AG04450 (cell line): ENCODE measurements around the gene ATP5PD. TPM values are rescaled to one million over a fixed set of nuclear protein-coding genes. Genes with fewer than 3 reads are reported as not detected.

ENCODE experiments used
- CTCF ChIA-PET: fragments of 300-600, 350-600 bp; formaldehyde crosslinking; extraction: SDS; loops from one replicate; lab custom pipeline; 2022; ENCODE audit warnings: antibody characterized with exemption, inconsistent platforms; lab: Charles Lee
- POLR2A ChIA-PET: fragments of 350-600 bp; formaldehyde crosslinking; extraction: SDS; loops from one replicate; lab custom pipeline; 2021; ENCODE audit warnings: antibody characterized with exemption, inconsistent platforms; lab: Yijun Ruan, JAX
- DNase-seq: peaks from one replicate; pipeline ENCODE4 v3.0.0-alpha.2; 2011; ENCODE audit warnings: low read depth, low spot score
- H3K27ac ChIP-seq: one replicate; pipeline ENCODE4 v1.5.1; 2012; ENCODE audit warnings: low read depth, low read length, control low read depth
- H3K27me3 ChIP-seq: one replicate; pipeline ENCODE4 v1.6.0; 2012; ENCODE audit warnings: low read length; ENCODE audit not compliant: control insufficient read depth, insufficient read depth
- H3K4me3 ChIP-seq: 2 replicates; pipeline ENCODE4 v1.5.1; 2011; ENCODE audit warnings: mild to moderate bottlenecking, low read depth, low read length, control low read depth
- H3K9me3 ChIP-seq: 2 replicates; pipeline ENCODE4 v1.5.1; 2012; ENCODE audit warnings: low read length; ENCODE audit not compliant: control insufficient read depth, insufficient read depth
- polyA plus RNA-seq: library from polyadenylated mRNA; depleted of rRNA; stranded (reverse); fragments of >200 nt; gene quantifications from 2 replicates; pipeline ENCODE4 v1.2.3, GENCODE V29; 2011
- TF ChIP-seq, protein P1 (sequence below): IDR thresholded peaks from 2 replicates; pipeline ENCODE4 v1.5.1; 2011; ENCODE audit warnings: low read depth, low read length, control low read depth, inconsistent platforms

ATP5PD gene
- polyA plus RNA-seq, 1 experiment = 281 TPM

DNA sequence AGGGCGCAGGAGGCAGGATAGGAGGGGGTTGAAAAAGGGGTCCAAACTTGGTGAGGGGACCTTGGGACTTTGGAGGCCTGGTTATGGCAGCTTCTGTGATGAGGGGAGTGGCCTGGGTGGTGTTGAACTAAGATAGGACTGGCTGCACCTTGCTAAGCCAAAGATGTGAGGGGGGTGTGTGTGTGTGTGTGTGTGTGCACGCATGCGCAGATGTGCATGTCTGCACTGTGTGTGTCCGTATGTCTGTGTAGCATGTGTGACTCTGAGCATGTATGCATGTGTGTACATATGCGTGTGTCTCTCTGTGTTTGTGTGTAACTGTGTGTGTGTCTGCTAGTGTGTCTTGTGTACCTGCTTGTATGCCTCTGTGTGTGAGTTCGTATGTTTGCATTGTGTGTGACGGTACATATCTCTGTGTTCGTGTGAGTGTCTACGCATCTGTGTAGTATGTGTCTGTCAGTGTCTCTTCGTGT lies 45.1 kb upstream of the ATP5PD start:
- H3K27ac ChIP-seq = no peak overlapping the region
- no peaks in the 10 kb centered on the region for H3K27me3 ChIP-seq
- DNase-seq = no peak
- no peak overlapping the region for H3K4me3 ChIP-seq
- peaks cover 3% of the 10 kb centered on the region; the same call in 1 of the 2 replicates for H3K9me3 ChIP-seq
- TF ChIP-seq, protein P1, sequence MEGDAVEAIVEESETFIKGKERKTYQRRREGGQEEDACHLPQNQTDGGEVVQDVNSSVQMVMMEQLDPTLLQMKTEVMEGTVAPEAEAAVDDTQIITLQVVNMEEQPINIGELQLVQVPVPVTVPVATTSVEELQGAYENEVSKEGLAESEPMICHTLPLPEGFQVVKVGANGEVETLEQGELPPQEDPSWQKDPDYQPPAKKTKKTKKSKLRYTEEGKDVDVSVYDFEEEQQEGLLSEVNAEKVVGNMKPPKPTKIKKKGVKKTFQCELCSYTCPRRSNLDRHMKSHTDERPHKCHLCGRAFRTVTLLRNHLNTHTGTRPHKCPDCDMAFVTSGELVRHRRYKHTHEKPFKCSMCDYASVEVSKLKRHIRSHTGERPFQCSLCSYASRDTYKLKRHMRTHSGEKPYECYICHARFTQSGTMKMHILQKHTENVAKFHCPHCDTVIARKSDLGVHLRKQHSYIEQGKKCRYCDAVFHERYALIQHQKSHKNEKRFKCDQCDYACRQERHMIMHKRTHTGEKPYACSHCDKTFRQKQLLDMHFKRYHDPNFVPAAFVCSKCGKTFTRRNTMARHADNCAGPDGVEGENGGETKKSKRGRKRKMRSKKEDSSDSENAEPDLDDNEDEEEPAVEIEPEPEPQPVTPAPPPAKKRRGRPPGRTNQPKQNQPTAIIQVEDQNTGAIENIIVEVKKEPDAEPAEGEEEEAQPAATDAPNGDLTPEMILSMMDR = no peak
- CTCF ChIA-PET = interaction anchor here (1.4 to 1.6 kb wide), 2 partner anchors 22 to 32 kb away, joined by 5 to 7 read pairs; no protein-coding TSS in a partner anchor
- POLR2A ChIA-PET = no interaction called here

DNA sequence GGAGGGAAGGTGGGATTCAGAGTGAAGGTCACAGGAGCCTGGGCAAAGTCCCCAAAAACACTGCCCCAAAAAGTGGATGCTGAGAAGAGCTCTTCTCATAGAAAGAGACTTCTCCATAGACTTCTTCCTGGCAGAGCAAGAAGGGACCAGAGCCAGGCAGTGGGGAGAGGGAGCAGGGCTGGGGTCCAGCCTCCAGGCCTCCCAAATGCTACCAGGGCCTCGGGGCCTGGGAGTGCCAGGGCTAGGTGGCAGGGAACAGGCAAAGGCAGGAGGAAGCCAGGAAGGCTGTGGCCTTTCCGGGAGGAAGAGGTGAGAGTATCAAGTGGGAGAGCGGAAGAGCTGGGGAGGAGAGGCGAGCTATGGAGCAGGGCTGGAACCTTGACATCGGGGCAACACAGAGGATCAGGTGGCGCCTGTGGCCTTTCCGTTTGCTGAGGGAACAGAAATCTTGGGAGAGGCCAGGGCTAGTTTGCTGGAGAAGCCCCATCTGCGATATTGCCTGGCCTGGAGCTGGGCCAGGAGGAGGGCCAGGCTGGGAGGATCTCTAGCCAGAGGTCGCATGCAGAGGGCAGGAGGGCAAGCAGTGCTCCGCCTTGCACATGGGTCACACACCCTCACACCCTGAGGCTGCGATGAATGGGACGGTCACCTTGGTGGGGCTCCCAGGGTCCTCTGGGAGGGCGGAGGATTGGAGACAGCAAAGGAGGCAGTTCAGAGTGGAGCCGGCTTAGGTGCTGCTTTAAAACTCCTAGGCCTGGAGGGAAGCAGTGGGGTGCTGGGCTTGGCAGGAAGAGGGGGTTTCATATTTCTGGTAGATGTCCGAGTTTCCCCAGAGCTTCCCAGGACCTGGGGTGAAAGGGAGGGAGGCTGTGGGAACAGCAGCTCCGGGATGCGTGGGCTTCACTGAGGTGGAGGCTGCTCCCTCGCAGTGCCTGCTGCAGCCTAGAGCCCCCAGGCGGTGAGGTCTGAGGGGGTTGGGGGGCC lies 44.4 kb upstream of the ATP5PD start:
- no peak overlapping the region for H3K4me3 ChIP-seq
- H3K27ac ChIP-seq = no peak overlapping the region
- TF ChIP-seq, protein P1 = no peak
- H3K27me3 ChIP-seq = no peaks in the 10 kb centered on the region
- peaks cover 3% of the 10 kb centered on the region; the same call in 1 of the 2 replicates for H3K9me3 ChIP-seq
- POLR2A ChIA-PET = interaction anchor here (0.6 kb wide), 1 partner anchor 139 kb away, joined by 5 read pairs; no protein-coding TSS in a partner anchor
- CTCF ChIA-PET = interaction anchor here (0.6 to 1.6 kb wide), 2 partner anchors 23 to 37 kb away, joined by 3 to 5 read pairs; no protein-coding TSS in a partner anchor
- no peak for DNase-seq

DNA sequence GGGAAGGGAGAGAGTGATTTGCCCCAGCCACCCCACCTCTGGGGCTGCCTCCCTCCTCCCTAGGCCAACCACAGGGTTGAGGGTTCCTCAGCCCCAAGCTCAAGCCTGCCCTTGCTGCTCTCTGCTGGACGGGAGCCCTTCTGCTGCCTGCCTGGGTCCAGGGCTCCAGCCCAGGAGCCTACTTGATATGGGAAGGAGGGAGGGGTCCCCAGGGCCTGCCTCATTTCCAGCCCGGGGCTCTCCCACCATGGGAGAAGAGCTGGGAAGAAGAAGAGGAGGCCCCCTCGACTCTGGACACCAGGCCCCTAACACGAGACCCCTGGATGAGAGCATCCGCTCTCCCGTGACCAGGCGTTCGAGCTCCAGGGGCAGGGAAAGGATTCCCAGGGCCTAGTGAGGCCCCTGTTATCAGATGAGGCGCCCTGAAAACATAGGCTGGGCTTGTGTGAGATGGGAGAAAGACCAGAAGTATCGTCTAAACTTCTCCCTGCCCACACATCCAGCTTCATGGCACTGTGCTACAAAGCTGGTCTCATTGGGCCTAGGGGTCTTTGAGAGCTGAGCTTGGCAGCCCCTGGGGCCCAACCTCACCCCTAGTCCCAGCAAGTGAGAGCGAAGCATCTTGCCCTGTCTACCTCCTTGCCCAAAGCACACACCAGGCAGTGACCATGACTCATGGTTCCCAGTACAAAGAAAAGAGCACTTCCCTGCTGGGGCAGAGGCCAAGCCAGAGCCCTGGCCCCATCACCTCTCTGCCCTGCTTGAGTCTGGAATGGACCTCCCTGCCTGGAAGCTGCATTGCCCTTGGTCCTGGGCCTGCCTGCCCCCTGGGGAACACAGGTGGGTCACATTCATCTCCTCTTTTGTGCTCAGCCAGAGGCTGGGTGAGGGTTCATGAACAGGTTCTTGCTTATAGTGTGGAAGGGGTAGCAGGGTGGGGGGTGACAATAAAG lies 42.0 kb upstream of the ATP5PD start:
- Histone ChIP-seq H3K27me3 (no peaks in the 10 kb centered on the region), H3K27ac (peak overlapping the region; percentile 47), H3K9me3 (peaks cover 3% of the 10 kb centered on the region; the same call in 1 of the 2 replicates), H3K4me3 (peak overlapping the region; percentile 61)
- DNase-seq = no peak
- ChIA-PET POLR2A (interaction anchor here (0.7 to 3.0 kb wide), 6 partner anchors 9 to 54 kb away, joined by 3 to 16 read pairs (median 4); partner anchors contain the start of gene ARMC7), CTCF (interaction anchor here (0.6 to 2.4 kb wide), 4 partner anchors 15 to 29 kb away, joined by 3 to 8 read pairs (median 6); no protein-coding TSS in a partner anchor)
- TF ChIP-seq, protein P1 = no peak

DNA sequence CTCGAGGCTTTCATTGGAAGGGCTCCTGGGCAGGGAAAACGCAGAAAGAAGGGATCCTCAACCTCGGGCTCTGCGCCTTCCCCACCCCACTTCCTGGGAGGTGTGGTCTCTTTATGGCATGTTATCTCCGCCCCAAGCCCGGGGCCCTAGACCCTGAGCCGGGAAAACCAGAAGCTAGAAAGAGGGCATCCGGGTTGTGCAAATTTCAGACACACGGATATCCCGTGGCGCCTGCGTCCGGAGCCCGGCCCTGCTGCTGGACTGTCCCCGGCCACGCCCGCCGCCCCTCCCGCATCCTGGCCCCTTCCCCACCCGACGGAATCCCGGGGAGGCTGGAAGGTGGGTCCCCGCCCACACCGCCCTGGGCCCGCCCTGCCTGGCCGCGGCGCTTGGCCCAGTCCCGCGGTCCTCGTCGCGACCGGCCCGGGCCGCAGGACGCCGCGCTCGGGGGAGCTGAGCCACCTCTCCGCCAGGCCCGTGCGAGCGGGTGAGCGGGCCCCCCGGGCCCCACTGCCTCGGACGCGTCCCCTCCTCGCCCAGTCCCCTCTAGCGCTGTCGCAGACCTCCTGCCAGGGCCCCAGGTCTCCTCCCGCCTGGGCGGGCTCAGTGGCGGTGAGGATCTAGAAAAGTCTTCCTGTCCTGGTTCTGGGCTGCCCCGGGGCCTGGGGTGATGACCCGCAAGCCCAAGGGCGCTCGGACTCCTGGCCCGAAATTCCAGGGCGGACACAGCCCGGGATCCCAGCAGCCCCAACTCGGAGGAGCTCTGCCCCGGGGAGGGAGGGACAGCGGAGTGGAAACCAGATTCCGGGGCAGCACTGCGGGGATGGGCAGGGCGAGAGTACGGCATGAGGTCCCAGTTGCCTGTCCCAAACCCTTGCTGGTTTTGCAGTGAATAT lies 41.0 kb upstream of the ATP5PD start, which contains the start of gene SLC16A5:
SLC16A5 (plus strand) TSS at position 397 of the 896 bp plus-strand sequence. CDS start 5,683 bp downstream, outside the sequence.
- ChIA-PET POLR2A (interaction anchor here (0.7 to 3.0 kb wide), 7 partner anchors 8 to 53 kb away, joined by 3 to 16 read pairs (median 3); partner anchors contain the start of gene ARMC7), CTCF (interaction anchor here (1.5 to 2.4 kb wide), 3 partner anchors 18 to 28 kb away, joined by 5 to 8 read pairs (median 8); no protein-coding TSS in a partner anchor)
- peak within 1 kb of the TSS; percentile 61 for H3K4me3 ChIP-seq
- no peaks in the 10 kb centered on the region; the same call in 1 of the 2 replicates for H3K9me3 ChIP-seq
- H3K27ac ChIP-seq = peak within 1 kb of the TSS; percentile 75
- TF ChIP-seq, protein P1 = no peak
- no peak for DNase-seq
- no peaks in the 10 kb centered on the region for H3K27me3 ChIP-seq
